Nephron progenitor cell (in vitro differentiated cells): Measurements from ENCODE around the gene OR1S2.
"Not testable (repeated sequence)": the region's sequence is repeated elsewhere in the genome, so short reads cannot be mapped to it uniquely, and the experiment has no call there.

Source experiments
- DNase-seq: peaks from one replicate; pipeline ENCODE4 v3.0.0; 2021
- H3K27ac Mint-ChIP-seq: 2 replicates; pipeline ENCODE4 v1.8.0; 2021; ENCODE audit warnings: mild to moderate bottlenecking, moderate library complexity, mixed read lengths
- H3K27me3 Mint-ChIP-seq: 2 replicates; pipeline ENCODE4 v1.8.0; 2021; ENCODE audit warnings: mild to moderate bottlenecking, low read depth, mixed read lengths; ENCODE audit not compliant: poor library complexity
- H3K36me3 Mint-ChIP-seq: 2 replicates; pipeline ENCODE4 v1.8.0; 2021; ENCODE audit warnings: low read depth, mixed read lengths
- H3K4me1 Mint-ChIP-seq: 2 replicates; pipeline ENCODE4 v1.8.0; 2021; ENCODE audit warnings: mixed read lengths
- H3K4me3 Mint-ChIP-seq: 2 replicates; pipeline ENCODE4 v1.8.0; 2021; ENCODE audit warnings: mild to moderate bottlenecking, moderate library complexity, mixed read lengths
- H3K9me3 Mint-ChIP-seq: 2 replicates; pipeline ENCODE4 v1.8.0; 2021; ENCODE audit warnings: mild to moderate bottlenecking, moderate library complexity, mixed read lengths
- TF ChIP-seq, protein P1 (sequence below): fragments of 200-600 bp; sonication (generic); IDR thresholded peaks from 2 replicates; pipeline ENCODE4 v1.5.0; 2021; ENCODE audit warnings: antibody characterized with exemption

The OR1S2 gene, protein sequence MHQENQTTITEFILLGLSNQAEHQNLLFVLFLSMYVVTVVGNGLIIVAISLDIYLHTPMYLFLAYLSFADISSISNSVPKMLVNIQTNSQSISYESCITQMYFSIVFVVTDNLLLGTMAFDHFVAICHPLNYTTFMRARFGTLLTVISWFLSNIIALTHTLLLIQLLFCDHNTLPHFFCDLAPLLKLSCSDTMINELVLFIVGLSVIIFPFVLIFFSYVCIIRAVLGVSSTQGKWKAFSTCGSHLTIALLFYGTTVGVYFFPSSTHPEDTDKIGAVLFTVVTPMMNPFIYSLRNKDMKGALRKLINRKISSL

DNA sequence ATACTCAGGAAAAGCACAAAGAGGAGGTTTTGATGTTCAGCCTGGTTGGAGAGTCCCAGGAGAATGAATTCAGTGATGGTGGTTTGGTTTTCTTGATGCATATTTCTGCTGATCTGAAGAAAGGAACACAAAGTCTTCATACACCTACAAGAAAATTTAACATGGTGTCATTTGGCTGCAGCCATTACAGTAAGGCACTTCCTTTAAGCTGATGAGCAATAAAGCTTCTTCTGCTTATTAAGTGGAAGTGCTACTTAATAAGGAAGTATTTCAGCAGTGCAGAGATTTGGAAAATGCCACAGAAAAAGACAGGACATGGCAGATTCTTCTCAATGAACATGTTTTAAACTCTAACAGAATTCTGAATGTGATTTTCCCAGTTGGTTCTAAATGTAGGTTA lies at the start of gene OR1S2:
OR1S2 (minus strand) TSS at position 101 of the 400 bp plus-strand sequence; CDS start at position 101, 0 bp downstream.
- DNase-seq: no peak
- H3K27me3 Mint-ChIP-seq: no peaks in the 10 kb centered on the region
- H3K9me3 Mint-ChIP-seq: no peaks in the 10 kb centered on the region
- no peak within 1 kb of the TSS for H3K27ac Mint-ChIP-seq
- no peaks in the 10 kb centered on the region for H3K36me3 Mint-ChIP-seq
- H3K4me1 Mint-ChIP-seq: no peaks in the 10 kb centered on the region
- H3K4me3 Mint-ChIP-seq: no peak within 1 kb of the TSS
- TF ChIP-seq, protein P1, sequence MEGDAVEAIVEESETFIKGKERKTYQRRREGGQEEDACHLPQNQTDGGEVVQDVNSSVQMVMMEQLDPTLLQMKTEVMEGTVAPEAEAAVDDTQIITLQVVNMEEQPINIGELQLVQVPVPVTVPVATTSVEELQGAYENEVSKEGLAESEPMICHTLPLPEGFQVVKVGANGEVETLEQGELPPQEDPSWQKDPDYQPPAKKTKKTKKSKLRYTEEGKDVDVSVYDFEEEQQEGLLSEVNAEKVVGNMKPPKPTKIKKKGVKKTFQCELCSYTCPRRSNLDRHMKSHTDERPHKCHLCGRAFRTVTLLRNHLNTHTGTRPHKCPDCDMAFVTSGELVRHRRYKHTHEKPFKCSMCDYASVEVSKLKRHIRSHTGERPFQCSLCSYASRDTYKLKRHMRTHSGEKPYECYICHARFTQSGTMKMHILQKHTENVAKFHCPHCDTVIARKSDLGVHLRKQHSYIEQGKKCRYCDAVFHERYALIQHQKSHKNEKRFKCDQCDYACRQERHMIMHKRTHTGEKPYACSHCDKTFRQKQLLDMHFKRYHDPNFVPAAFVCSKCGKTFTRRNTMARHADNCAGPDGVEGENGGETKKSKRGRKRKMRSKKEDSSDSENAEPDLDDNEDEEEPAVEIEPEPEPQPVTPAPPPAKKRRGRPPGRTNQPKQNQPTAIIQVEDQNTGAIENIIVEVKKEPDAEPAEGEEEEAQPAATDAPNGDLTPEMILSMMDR: no peak

DNA sequence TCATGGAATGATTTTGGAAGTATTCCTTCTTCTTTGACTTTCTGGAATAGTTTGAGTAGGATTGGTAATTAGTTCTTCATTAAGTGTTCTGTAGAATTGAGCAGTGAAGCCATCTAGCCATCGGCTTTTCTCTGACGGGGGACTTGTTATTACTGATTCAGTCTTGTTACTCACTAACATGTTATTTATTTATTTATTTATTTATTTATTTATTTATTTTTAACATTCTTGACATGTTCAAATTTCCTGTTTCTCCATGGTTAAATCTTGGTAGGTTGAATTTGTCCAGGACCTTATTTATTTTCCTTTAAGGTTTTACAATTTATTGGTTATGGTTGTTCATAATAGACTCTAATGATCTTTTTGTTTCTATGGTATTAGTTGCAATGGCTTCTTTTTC lies 40.0 kb upstream of the OR1S2 start:
- H3K27ac Mint-ChIP-seq: no peak overlapping the region
- peaks cover 21% of the 10 kb centered on the region for H3K9me3 Mint-ChIP-seq
- H3K36me3 Mint-ChIP-seq: no peaks in the 10 kb centered on the region
- H3K4me3 Mint-ChIP-seq: no peak overlapping the region
- no peaks in the 10 kb centered on the region for H3K4me1 Mint-ChIP-seq
- no peaks in the 10 kb centered on the region for H3K27me3 Mint-ChIP-seq
- TF ChIP-seq, protein P1: no peak
- no peak for DNase-seq

DNA sequence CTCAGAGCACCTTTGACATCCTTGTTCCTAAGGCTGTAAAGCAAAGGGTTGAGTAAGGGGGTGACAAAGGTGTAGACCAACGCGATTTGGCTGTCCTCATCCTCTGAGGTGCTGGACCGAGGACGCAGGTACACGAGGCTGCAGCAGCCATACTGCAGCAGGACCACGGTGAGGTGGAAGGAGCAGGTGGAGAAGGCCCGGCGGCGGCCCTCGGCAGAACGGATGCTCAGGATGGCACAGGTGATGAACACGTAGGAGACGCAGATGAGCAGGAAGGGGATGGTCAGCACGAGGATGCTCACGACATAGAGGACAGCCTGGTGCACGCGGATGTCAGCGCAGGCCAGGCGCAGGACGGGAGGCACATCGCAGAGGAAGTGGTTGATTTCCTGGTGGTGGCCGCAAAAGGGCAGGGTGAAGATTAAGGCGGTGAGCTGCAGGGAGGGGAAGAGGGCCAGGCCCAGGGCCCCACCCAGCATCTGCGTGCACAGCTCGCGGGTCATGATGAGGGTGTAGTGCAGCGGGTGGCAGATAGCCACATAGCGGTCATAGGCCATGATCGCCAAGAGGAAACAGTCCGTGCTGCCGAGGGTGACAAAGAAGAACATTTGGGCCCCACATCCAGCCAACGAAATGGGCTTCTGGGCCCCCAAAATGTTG lies 24.1 kb upstream of the OR1S2 start:
- H3K4me1 Mint-ChIP-seq: no peaks in the 10 kb centered on the region
- no peaks in the 10 kb centered on the region for H3K36me3 Mint-ChIP-seq
- TF ChIP-seq, protein P1: no peak
- H3K27ac Mint-ChIP-seq: no peak overlapping the region
- no peak overlapping the region for H3K4me3 Mint-ChIP-seq
- no peaks in the 10 kb centered on the region for H3K27me3 Mint-ChIP-seq
- peaks cover 12% of the 10 kb centered on the region for H3K9me3 Mint-ChIP-seq
- no peak for DNase-seq

DNA sequence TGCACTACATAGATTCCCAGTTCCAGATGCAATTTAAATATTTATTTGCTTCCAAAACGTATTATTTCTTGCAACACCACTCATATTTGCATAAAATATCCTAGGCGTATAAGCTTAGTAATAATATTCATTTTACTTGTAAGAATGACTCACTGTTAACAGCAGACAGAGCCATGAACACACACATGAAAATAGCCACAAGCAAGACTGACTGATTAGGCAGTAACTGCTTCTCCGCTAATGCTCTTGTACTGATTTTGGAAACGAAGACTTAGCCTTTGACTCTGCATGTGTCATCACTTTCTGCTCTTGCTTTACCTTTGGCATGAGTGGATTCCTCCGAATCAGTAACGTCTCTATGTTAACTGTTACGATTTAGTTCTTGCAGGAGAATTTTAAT lies 18.8 kb upstream of the OR1S2 start:
- no peak for DNase-seq
- Mint-ChIP-seq H3K4me3 (no peak overlapping the region), H3K4me1 (no peaks in the 10 kb centered on the region), H3K27me3 (peaks cover 4% of the 10 kb centered on the region), H3K36me3 (no peaks in the 10 kb centered on the region), H3K9me3 (peaks cover 9% of the 10 kb centered on the region), H3K27ac (no peak overlapping the region)
- TF ChIP-seq, protein P1: no peak

DNA sequence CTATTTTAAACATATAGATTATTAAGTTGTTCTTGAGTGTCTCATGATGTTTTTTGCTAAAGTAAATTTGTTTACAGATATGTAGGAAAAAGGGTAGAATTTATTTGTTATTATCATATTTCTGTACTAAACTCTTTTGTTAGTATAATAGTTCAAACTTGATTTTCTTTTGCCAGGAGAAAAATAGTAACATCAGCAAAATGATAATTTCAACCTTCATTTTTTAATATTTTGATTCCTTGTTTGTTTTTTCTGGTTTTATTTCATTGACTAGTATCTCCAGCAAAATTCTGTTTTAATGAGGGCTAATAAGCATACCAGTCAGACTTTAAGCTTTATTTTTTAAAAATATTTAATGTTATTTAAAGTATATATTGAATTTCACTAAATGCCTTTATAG lies 12.5 kb upstream of the OR1S2 start:
- H3K36me3 Mint-ChIP-seq: no peaks in the 10 kb centered on the region
- TF ChIP-seq, protein P1: no peak
- H3K4me1 Mint-ChIP-seq: no peaks in the 10 kb centered on the region
- H3K27me3 Mint-ChIP-seq: no peaks in the 10 kb centered on the region
- peaks cover 3% of the 10 kb centered on the region for H3K9me3 Mint-ChIP-seq
- DNase-seq: no peak
- no peak overlapping the region for H3K4me3 Mint-ChIP-seq
- H3K27ac Mint-ChIP-seq: no peak overlapping the region

- H3K27ac Mint-ChIP-seq, H3K4me3 Mint-ChIP-seq, H3K4me1 Mint-ChIP-seq, DNase-seq, H3K9me3 Mint-ChIP-seq, H3K27me3 Mint-ChIP-seq, H3K36me3 Mint-ChIP-seq: not testable (repeated sequence)
Observed at GRCh38 chr11:58212420-58212819, 8.5 kb upstream of the OR1S2 start, which contains the start of gene OR1S1. Gene OR1S1, plus strand, starts transcription at chr11:58212720.
